Measurements from ENCODE around the gene ZNF512.

The ZNF512 gene

GRCh38 chr2:27613985-27614384, 31.1 kb downstream of the ZNF512 start:
- Histone ChIP-seq H3K4me3 (IDR thresholded peaks at IDR 0.05; ENCODE audit: insufficient read depth, low read depth, low read length) (no peak overlapping the region), H3K27ac (no peak overlapping the region), H4K20me1 (ENCODE audit: insufficient read depth) (no peaks in the 10 kb centered on the region), H3K36me3 (ENCODE audit: insufficient read depth) (peaks cover 3% of the 10 kb centered on the region; the same call in 1 of the 2 replicates), H3K27me3 (ENCODE audit: insufficient read depth, low read depth) (no peaks in the 10 kb centered on the region), H3K4me2 (no peak overlapping the region), H3K79me2 (ENCODE audit: insufficient read depth, low read depth) (no peaks in the 10 kb centered on the region; the same call in 1 of the 2 replicates), H3K4me1 (ENCODE audit: low read depth, poor library complexity, severe bottlenecking) (no peaks in the 10 kb centered on the region), H3K9ac (no peak overlapping the region), H2AFZ (ENCODE audit: low read depth) (no peak overlapping the region)
- no peak for TF ChIP-seq CTCF (conservative IDR thresholded peaks at IDR 0.05; ENCODE audit: low read depth, low read length)

- Histone ChIP-seq H2AFZ (ENCODE audit: low read depth) (no peak overlapping the region), H3K9ac (no peak overlapping the region), H3K27ac (no peak overlapping the region), H3K4me3 (IDR thresholded peaks at IDR 0.05; ENCODE audit: insufficient read depth, low read depth, low read length) (no peak overlapping the region), H3K36me3 (ENCODE audit: insufficient read depth) (peaks cover 3% of the 10 kb centered on the region; the same call in 1 of the 2 replicates), H4K20me1 (ENCODE audit: insufficient read depth) (no peaks in the 10 kb centered on the region), H3K79me2 (ENCODE audit: insufficient read depth, low read depth) (no peaks in the 10 kb centered on the region; the same call in 1 of the 2 replicates), H3K4me1 (ENCODE audit: low read depth, poor library complexity, severe bottlenecking) (no peaks in the 10 kb centered on the region), H3K27me3 (ENCODE audit: insufficient read depth, low read depth) (no peaks in the 10 kb centered on the region), H3K4me2 (no peak overlapping the region)
- TF ChIP-seq CTCF (conservative IDR thresholded peaks at IDR 0.05; ENCODE audit: low read depth, low read length), result no peak
Observed at GRCh38 chr2:27615316-27615715, 32.5 kb downstream of the ZNF512 start.

- H3K4me3 ChIP-seq (IDR thresholded peaks at IDR 0.05; ENCODE audit: insufficient read depth, low read depth, low read length), result no peak overlapping the region
- H3K27ac ChIP-seq, result no peak overlapping the region
- no peak overlapping the region for H3K9ac ChIP-seq
- H3K36me3 ChIP-seq (ENCODE audit: insufficient read depth), result peaks cover 6% of the 10 kb centered on the region; the same call in 1 of the 2 replicates
- no peaks in the 10 kb centered on the region for H4K20me1 ChIP-seq (ENCODE audit: insufficient read depth)
- no peaks in the 10 kb centered on the region for H3K79me2 ChIP-seq (ENCODE audit: insufficient read depth, low read depth)
- no peak for TF ChIP-seq CTCF (conservative IDR thresholded peaks at IDR 0.05; ENCODE audit: low read depth, low read length)
- H3K4me2 ChIP-seq, result no peak overlapping the region
- H2AFZ ChIP-seq (ENCODE audit: low read depth), result no peak overlapping the region
- H3K27me3 ChIP-seq (ENCODE audit: insufficient read depth, low read depth), result no peaks in the 10 kb centered on the region
- no peaks in the 10 kb centered on the region for H3K4me1 ChIP-seq (ENCODE audit: low read depth, poor library complexity, severe bottlenecking)
Observed at GRCh38 chr2:27621524-27621923, 38.7 kb downstream of the ZNF512 start.

- Histone ChIP-seq H3K36me3 (ENCODE audit: insufficient read depth) (peaks cover 6% of the 10 kb centered on the region; the same call in 1 of the 2 replicates), H3K4me1 (ENCODE audit: low read depth, poor library complexity, severe bottlenecking) (peaks cover 6% of the 10 kb centered on the region), H3K27ac (no peak overlapping the region), H4K20me1 (ENCODE audit: insufficient read depth) (no peaks in the 10 kb centered on the region), H2AFZ (ENCODE audit: low read depth) (no peak overlapping the region), H3K79me2 (ENCODE audit: insufficient read depth, low read depth) (no peaks in the 10 kb centered on the region), H3K4me2 (no peak overlapping the region), H3K9ac (no peak overlapping the region), H3K4me3 (IDR thresholded peaks at IDR 0.05; ENCODE audit: insufficient read depth, low read depth, low read length) (no peak overlapping the region), H3K27me3 (ENCODE audit: insufficient read depth, low read depth) (no peaks in the 10 kb centered on the region)
- no peak for TF ChIP-seq CTCF (conservative IDR thresholded peaks at IDR 0.05; ENCODE audit: low read depth, low read length)
Observed at GRCh38 chr2:27622921-27623384, 40.1 kb downstream of the ZNF512 start.
